ENCODE results near the gene RIOX2. TPM values are rescaled to one million over a fixed set of nuclear protein-coding genes. Genes with fewer than 3 reads are reported as not detected.

The RIOX2 gene
- polyA plus RNA-seq, 1 donor (not counting 4 experiments of a cell fraction or from before 2014, with no cell fraction given): 45.2 TPM

- Histone ChIP-seq H2AFZ (ENCODE audit: control insufficient read depth, low read length) (no peak overlapping the region), H3K36me3 (ENCODE audit: control insufficient read depth in 2 of 2, extremely low read depth in 1 of 2, insufficient read depth in 2 of 2, low read length in 2 of 2) (no peaks in the 10 kb centered on the region), H3K4me1 (ENCODE audit: control insufficient read depth, extremely low read depth, insufficient read depth, low read length) (peaks cover 10% of the 10 kb centered on the region), H3K79me2 (ENCODE audit: control insufficient read depth, insufficient read depth, low read length) (peaks cover 17% of the 10 kb centered on the region), H3K4me3 (ENCODE audit: control insufficient read depth in 2 of 3, extremely low read depth in 1 of 3, insufficient read depth in 2 of 3, low read depth in 1 of 3, low read length in 3 of 3) (no peak overlapping the region), H3K27me3 (ENCODE audit: control insufficient read depth, extremely low read depth, insufficient read depth, low read length) (no peaks in the 10 kb centered on the region), H3K9ac (ENCODE audit: control insufficient read depth, extremely low read depth, insufficient read depth, low read length) (no peak overlapping the region), H3K9me3 (ENCODE audit: control insufficient read depth, low read depth, low read length) (no peaks in the 10 kb centered on the region), H3K27ac (ENCODE audit: control insufficient read depth, insufficient read depth, low read length) (no peak overlapping the region), H3K9me1 (ENCODE audit: control insufficient read depth, extremely low read depth, insufficient read depth, low read length) (no peaks in the 10 kb centered on the region), H4K20me1 (ENCODE audit: control insufficient read depth, extremely low read depth, insufficient read depth, low read length) (no peaks in the 10 kb centered on the region), H3K4me2 (ENCODE audit: control insufficient read depth, extremely low read depth, insufficient read depth, low read depth, low read length) (no peak overlapping the region)
- FAIRE-seq (no peak), DNase-seq (ENCODE audit: low read depth, low spot score) (no peak)
- no peak for TF ChIP-seq EZH2 (IDR thresholded peaks at IDR 0.05; ENCODE audit: low read length)
- TF ChIP-seq CTCF (optimal IDR thresholded peaks at IDR 0.05 in 1 of 3, IDR thresholded peaks at IDR 0.05 in 1 of 3, conservative IDR thresholded peaks at IDR 0.05 in 1 of 3; ENCODE audit: extremely low read depth in 1 of 3, insufficient read depth in 2 of 3, low read length in 3 of 3): no peak
- dilution Hi-C loops (cut with MboI; ENCODE audit: extremely low pct_ligation_motif_present, low sequenced_read_pairs): no loop called here
Observed at GRCh38 chr3:97974996-97975395, 2.8 kb upstream of the RIOX2 start.

- peaks cover 37% of the 10 kb centered on the region for H3K79me2 ChIP-seq (ENCODE audit: control insufficient read depth, insufficient read depth, low read length)
- peak overlapping the region; percentile 50 for H3K4me2 ChIP-seq (ENCODE audit: control insufficient read depth, extremely low read depth, insufficient read depth, low read depth, low read length)
- no peaks in the 10 kb centered on the region for H3K9me1 ChIP-seq (ENCODE audit: control insufficient read depth, extremely low read depth, insufficient read depth, low read length)
- peaks cover 15% of the 10 kb centered on the region for H3K4me1 ChIP-seq (ENCODE audit: control insufficient read depth, extremely low read depth, insufficient read depth, low read length)
- H2AFZ ChIP-seq (ENCODE audit: control insufficient read depth, low read length): peak overlapping the region; percentile 39
- dilution Hi-C loops (cut with MboI; ENCODE audit: extremely low pct_ligation_motif_present, low sequenced_read_pairs): no loop called here
- H3K27me3 ChIP-seq (ENCODE audit: control insufficient read depth, extremely low read depth, insufficient read depth, low read length): no peaks in the 10 kb centered on the region
- TF ChIP-seq EZH2 (IDR thresholded peaks at IDR 0.05; ENCODE audit: low read length) (no peak), CTCF (optimal IDR thresholded peaks at IDR 0.05 in 1 of 3, IDR thresholded peaks at IDR 0.05 in 1 of 3, conservative IDR thresholded peaks at IDR 0.05 in 1 of 3; ENCODE audit: extremely low read depth in 1 of 3, insufficient read depth in 2 of 3, low read length in 3 of 3) (no peak)
- no peaks in the 10 kb centered on the region for H4K20me1 ChIP-seq (ENCODE audit: control insufficient read depth, extremely low read depth, insufficient read depth, low read length)
- H3K4me3 ChIP-seq (ENCODE audit: control insufficient read depth in 2 of 3, extremely low read depth in 1 of 3, insufficient read depth in 2 of 3, low read depth in 1 of 3, low read length in 3 of 3): no peak overlapping the region
- FAIRE-seq: no peak
- no peak overlapping the region for H3K9ac ChIP-seq (ENCODE audit: control insufficient read depth, extremely low read depth, insufficient read depth, low read length)
- no peak for DNase-seq (ENCODE audit: low read depth, low spot score)
- H3K9me3 ChIP-seq (ENCODE audit: control insufficient read depth, low read depth, low read length): no peaks in the 10 kb centered on the region
- H3K36me3 ChIP-seq (ENCODE audit: control insufficient read depth in 2 of 2, extremely low read depth in 1 of 2, insufficient read depth in 2 of 2, low read length in 2 of 2): no peaks in the 10 kb centered on the region
- no peak overlapping the region for H3K27ac ChIP-seq (ENCODE audit: control insufficient read depth, insufficient read depth, low read length)
Observed at GRCh38 chr3:97972976-97973375, 745 bp upstream of the RIOX2 start.
